NCI-H345 treated with DMSO at 0.1 percent for 48 hours (cell line): Measurements from ENCODE around the gene DNAH17.
"Not testable (repeated sequence)": the region's sequence is repeated elsewhere in the genome, so short reads cannot be mapped to it uniquely, and the experiment has no call there.

Experiments
- DNase-seq: peaks from one replicate; lab custom pipeline; 2025; ENCODE audit not compliant: unreplicated experiment; lab: John Stamatoyannopoulos, UW

Gene DNAH17

DNA sequence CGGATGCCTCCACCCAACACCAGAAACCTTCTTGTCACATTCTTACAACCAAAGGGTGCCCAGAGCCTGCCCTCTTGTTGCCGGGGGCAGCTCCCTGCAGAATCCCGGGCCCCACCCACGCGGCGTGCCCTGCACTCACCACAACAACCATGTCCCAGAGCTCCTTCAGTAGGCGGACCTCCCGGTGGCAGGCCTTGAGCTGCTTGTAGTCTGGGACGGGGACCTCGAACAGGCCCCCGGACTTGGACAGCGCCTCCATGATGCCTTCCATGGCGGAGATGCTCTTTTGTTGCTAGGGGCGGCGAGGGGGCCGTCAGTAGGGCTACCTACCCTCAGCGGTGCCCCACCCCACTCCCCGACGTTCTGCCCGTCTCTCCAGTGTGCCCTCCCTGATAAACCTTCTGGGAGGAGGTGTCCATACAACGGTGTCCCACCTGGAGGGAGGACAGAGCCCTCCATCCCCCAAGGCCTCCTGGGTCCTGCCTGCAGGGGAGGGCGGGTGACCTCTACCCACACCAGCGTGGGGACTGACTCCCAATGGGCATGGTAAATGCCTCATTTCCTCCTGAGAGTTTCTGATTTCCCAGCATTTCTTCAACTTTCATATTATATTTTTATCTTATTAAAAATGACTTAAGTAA is 52.2 kb downstream of the DNAH17 start:
- DNase-seq, result no peak

DNA sequence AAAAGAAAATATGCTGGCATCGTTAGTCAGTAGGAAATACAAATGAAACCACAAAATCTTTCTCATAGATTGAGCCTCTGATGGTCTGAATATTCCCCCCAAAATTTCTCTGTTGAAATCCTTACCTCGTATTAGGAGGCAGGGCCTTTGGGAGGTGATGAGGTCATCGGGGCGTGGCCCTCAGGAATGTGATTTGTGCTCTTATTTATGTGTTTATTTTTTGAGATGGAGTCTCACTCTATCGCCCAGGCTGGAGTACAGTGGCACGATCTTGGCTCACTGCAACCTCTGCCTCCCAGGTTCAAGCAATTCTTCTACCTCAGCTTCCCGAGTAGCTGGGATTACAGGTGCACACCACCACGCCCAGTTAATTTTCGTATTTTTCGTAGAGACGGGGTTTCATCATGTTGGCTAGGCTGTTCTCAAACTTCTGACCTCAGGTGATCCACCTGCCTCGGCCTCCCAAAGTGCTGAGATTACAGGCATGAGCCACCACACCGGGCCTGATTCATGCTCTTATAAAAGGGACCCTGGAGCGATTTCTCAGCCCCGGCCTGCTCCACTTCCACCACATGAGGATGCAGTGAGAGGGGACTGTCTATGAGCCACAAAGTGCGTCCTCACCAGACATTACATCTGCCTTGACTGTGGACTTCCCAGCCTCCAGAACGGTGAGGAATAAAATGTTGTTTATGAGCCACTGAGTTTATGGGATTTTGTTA is 53.1 kb downstream of the DNAH17 start:
- DNase-seq, result no peak

DNA sequence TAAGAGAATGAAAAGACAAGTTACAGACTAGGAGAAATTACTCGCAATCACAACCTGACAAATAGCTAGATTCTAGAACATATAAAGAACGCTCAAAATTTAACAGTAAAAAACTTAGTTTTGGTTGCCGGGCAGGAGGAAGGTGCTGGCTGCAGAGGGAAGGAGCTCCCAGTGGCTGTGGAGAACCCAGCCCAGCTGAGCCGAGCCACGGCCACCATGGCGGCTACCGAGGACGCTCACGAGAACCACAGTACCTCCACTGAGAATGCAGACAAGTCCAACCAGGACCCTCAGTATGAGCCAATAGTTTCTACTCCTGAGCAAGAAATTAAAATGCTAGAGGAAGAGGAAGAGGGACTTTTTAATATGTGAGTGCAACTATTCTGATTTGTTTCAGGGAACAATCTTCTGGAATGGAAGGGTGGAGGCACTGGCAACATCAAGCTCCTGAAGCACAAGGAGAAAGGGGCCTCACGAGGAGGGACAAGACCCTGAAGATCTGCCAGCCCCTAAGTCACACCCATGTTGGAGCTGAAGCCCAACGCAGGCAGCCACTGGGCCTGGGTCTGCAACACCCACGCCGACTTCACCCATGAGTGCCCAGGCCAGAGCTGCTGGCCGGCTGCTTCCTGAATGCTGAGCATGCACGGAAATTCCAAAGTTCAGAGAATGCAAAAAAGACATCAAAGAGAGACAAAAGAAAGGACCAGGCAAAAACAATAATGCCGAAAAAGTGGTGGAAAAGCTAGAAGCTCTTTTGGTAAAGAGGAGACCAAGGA is 55.0 kb downstream of the DNAH17 start:
- DNase-seq, result no peak

DNA sequence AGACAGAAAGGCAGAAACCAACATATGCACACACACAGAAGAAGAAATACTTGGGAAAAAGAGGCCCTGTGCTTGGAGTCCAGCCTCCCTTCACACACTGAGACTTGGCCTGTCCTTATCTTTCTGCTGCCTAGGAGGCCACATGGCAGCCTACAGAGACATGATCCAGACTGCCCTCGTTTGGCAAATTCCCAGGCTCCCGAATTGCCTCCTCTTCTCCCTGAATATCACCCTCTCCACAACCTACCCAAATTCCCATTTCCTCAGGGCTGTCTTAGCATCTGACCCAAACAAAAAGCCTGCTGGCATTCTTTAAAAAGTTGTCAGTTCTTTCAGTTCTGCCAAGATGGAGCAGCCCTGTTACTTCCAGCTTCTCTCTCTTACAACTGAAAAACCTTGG is 59.8 kb downstream of the DNAH17 start:
- DNase-seq, result no peak

DNA sequence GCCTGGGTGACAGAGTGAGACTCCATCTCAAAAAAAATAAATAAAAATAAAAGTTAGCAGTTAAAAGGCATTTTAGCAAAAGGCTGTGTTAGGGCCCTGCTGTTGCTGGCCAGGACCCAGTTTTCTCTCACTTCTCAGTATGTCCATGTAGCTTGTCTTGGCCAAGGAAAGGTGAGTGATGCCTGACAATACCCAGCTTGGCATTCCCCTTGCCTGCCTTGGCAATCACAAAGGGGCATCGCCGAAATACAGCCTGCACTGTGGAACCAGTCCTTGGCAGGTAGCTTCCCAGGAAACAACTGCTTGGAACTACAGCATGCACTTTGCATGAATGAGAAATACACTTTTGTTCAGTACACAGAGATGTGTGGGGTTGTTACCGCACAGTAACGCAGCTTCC is 61.7 kb downstream of the DNAH17 start:
- no peak for DNase-seq

DNA sequence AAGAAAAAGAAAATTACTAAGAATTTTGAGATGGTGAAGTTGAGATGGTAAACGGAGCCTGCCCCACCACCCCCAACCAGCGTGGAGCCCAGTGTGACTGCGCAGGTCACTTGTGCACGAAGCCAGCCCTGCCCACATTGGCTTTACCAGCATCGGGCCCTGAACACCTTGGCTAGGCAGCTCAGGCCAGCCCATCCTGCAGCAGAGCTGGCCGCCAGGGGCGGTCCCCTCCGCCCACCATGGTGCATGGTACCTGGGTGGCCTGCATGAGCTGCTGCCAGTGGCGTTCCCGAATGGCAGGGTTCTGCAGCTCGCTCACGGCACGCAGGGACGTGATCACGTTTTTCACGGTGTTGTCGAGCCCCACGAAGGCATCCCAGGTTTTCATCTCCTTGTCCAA is 62.7 kb downstream of the DNAH17 start:
- no peak for DNase-seq

DNA sequence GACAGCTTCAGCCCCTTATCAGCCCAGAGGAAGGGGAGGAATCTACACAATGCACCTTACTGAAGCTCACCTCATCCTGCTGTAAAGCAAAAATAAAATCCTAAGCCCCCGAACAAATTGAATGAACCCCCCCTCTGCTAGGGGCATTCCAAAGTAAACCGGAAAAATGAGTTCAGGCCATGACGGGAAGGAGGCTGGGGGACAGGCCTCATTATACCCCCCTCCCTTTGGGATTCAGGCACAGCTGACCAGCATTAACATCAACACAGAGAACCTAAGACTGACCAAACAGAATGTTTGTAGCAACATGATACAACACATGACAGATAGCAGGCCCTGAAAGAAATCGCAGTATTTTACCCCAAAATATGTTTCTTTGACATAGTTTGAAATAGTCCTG is 64.2 kb downstream of the DNAH17 start:
- no peak for DNase-seq

DNA sequence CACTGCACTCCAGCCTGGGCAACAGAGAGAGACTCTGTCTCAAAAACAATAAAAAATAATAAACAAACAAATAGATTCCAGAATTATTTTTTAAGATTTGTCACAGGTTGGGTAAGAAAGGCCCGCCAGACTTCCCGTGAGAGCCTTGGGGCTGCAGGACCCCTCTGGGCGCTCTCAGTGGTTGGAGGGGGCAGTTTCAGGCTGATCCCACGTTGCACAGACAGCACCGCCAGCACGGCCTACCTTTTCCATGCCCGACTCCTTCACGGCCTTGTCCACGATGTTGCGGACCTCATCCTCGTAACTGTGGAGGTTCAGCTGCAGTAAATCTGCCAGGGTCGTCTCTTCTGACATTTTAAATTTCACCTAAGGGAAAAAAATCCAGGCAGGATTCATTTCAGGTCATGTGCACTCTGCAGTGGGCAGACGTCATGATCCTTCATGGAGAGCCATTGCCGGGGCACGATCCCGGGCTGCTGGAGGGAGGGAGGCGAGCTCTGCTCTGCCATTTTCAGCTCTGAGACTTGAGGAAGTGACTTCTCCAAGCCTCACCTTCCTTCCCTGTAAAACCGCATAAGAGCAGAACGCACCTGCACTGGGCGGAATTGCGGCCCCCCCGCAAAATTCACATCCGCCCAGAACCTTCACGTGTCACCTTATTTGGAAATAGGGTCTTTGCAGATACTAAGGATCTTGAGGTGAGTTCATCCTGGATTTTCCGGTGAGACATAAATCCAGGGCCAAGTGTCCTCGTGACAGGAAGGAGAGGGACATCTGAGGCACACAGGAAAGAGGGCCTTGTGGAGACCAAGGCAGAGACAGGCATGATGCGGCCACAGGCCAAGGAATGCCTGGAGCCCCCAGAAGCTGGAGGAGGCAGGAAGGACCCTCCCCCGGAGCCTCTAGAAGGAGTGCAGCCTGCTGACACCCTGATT is 66.8 kb downstream of the DNAH17 start:
- DNase-seq, result no peak

DNA sequence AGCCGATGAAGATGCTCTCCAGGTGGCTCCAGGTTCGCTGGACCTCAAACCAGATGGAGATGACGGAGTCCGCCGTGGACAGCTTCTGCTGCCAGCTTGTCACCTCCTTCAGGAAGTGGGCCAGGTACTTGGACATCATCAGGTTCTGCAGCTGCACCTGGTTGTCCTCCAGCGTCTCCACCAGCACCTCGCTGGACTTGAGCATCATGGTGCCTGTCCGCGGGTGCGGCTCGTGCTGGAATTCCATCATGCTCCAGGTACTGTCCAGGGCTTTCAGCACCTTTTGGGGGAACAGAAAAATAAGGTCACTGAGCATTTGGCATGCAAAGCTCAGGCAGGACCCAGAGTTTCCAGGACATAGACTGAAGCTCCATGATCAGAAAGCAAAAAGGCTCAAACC is 69.7 kb downstream of the DNAH17 start:
- no peak for DNase-seq

DNA sequence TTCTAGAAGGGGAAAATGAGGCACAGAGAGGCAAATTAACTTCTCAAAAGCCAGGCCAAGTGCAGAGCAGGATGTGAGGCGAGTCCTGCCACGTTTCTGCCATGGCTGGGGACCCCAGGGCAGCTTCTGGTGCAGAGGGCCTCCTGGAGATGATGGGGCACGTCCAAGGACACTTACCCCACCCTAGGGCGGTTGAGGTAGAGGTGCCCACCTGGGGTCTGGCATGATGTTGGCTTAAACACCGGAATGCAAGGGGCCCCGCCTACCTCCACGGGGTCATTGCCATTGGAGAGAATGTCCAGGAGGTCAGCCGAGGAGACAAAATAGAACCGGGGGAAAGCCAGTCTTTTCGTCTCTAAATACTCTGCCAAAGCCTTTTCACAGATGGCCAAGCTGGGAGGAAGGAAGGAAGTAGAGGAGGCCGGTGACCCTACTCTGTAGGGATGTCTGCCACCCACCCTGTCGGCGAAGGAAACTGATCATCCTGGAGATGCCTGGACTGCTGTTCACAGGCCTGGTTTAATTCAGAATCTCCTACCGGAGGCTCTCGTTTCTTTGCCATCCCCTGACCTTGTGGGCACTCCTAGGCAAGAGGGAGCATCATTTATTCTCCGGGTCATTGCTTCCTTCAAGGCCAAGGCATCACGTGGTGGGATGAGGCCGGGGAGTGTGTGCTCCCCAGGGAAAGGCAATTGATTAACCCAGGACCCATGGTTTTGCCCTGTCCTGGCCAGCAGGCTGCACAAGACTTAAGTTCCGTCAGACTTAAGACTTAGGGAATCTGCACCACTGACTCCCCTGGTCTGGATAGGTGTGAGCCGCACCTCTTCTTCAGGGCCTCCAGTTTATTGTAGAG is 70.5 kb downstream of the DNAH17 start:
- DNase-seq, result no peak

DNA sequence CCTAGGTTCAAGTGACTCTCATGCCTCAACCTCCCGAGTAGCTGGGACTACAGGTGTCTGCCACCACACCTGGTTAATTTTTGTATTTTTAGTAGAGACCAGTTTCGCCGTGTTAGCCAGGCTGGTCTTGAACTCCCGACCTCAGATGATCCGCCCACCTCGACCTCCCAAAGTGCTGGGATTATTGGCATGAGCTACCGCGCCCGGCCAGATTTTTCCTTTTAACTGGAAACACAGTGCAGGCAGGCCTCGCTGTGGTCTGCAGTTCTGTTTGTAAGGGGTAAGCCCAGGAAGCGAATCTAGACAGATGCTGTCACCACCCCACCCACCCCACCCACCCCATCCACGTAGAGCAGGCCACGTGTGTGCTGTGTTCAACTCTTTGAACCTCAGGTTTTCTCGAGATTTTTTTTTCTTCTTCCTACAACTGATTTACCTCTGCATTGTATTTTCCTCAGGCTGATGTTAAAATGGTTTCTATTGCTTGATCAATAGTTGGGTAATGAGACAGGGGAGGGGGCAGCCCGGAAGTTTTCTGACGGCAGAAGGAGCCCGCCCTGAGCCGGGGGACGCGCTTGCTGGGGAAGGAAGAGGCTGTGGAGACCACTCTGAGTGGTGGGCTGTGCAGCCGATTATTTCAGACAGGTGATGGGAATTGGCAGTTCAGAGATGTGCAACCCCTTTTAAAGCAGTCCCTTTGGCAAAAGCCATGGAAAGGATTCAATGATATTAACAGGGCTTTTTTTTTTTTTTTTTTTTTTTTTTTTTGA is 72.9 kb downstream of the DNAH17 start:
- no peak for DNase-seq

DNA sequence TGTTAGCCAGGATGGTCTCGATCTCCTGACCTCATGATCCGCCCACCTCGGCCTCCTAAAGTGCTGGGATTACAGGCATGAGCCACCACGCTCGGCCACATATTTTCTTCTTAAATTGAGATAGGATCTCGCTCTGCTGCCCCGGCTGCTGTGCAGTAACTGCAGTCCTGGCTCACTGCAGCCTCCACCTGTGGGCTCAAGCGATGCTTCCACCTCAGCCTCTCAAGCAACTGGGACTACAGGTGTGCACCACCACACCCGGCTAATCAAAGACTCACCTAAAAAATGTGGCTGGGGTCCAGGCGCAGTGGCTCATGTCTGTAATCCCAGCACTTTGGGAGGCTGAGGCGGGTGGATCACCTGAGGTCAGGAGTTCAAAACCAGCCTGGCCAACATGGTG is 73.8 kb downstream of the DNAH17 start:
- not testable (repeated sequence) for DNase-seq

DNA sequence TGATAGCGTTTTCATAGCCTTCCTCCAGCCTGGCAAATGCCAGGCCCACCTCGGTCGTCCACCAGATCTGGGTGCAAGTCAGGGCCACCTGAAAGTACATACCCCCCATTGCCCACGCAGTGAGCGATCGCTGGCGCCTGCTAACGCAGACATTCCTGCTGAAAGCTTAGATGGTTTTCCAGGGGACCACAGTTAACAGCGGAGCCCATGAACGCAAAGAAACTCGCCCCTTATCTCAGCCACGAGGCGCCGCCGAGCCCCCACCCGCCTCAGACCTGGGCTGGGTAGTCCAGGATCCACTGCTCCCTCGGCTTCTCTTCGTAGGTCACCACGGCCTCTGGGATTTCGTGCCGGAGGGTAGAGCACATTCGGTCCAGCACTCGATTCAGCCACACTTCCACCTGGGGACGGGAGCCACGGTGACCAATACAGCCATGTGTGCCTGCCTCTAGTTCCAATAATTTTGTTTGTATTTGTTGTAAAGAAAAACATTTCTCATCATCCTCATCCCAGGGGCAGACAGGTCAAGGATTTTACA is 74.5 kb downstream of the DNAH17 start:
- DNase-seq, result no peak

DNA sequence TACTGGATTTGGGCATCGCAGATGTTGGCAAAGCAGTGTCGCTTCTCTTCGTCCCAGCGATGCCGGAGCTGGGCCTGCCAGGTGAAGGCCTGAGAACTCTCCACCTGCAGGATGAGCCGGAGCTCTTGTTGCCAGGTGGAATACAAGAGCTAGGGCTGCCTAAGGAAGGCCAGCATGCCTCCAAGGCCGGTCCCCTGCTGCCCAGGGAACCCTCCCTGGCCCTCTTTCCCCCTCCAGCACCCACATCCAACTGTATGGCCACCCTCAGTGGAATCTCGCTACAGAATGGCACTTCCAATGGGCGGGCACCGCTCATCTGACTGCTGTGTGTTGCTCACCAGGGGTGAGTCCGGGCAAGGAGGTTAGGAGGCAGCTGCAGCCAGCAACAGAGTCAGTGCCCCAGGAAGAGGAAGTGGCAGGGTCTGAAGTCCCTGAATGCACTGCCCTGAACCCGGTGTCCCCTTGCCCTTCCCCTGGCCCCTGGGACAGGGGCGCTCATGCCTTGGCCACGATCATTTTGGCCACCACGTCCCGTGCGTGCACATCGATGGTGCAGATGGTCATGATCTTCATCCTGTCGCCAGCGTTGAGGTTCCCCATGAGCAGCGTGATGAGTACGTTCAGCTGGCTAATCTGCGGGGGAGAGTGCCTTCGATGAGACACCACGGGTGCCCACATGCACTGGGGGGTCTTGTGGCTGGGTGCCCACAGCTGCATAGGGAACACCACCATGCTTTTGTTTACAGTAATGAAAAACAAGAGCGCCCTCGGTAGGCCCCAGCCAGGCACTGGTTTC is 75.8 kb downstream of the DNAH17 start:
- no peak for DNase-seq

DNA sequence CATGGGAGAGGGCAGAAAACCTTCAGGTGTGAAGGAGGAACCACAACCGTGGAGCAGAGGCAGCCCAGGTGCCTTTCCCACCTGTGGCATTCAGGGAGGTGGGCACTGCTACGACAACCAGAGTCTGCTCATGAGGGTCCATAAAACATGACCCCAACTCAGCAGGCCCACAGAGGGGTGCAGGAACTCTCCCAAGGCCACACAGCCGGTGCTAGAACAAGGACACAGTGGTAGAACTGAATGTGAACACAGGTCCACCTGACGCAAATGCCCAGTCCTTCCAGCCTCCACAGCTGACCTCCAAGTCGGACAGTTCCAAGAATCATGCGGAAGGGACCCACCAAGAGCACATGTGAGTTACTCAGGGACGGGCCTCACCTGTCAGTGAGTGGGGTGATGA is 76.4 kb downstream of the DNAH17 start:
- no peak for DNase-seq

DNA sequence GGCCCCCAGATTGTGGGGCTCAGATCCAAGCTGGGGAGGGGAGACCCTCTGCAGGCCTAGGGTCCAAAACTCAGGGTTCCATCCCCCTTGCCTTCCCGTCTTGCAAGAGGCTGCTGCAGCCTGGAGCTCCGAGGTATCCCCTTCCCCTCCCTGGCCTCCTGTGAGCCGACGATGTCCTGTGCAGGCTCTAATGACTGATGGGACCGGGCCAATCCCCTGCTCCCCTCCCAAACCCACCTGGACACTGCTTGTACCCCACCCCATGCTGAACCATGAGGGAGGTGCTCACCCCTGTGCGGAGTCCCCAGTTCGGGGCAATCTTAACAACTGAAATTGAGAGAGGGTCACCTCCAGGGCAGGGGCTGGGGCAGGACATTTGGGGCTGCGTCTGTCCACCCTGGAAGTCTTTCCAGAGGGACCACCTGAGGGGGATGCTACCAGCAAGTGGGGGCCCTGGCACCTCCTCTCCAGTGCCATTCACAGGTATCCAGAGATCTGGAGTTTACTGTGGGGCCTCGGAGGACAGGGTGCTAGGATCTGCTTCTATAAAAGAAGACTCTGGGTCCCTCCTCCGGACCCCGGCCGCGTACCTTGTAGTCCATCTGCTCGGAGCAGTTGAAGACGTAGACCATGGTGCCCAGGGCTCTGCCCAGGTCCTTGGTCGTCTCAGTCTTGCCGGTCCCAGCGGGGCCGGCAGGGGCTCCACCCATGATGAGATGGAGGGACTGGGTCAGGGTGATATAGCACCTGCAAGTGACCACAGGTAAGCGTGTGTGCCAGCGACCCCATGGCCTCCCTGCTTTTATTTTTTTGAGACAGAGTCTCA is 77.3 kb downstream of the DNAH17 start:
- no peak for DNase-seq

DNA sequence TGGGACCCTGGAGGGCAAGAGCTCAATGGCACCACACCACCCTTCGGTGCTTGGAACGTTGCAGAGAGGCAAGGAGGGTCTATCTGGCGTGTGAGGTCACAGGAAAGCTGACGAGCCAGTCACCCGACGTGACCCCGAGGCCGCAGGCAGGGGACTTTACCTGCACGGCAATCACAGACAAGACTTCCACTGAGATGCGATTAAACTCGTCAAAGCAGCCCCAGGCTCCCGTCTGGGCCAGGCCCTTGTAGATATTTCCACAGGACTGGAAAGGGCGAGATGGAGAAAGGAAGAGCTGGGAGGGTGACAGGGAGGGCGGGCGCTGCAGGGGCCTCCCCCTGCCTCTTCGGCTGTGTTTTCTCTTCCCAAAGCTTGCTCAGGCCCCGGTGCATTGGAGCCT is 78.3 kb downstream of the DNAH17 start:
- no peak for DNase-seq
